ENCODE measurements around the gene GPR146. TPM values are rescaled to one million over a fixed set of nuclear protein-coding genes. Genes with fewer than 3 reads are reported as not detected.
A peak's percentile ranks its signal among the peaks of the same experiment; 100 is the strongest.
"Not testable (repeated sequence)": the region's sequence is repeated elsewhere in the genome, so short reads cannot be mapped to it uniquely, and the experiment has no call there.

The GPR146 gene, protein sequence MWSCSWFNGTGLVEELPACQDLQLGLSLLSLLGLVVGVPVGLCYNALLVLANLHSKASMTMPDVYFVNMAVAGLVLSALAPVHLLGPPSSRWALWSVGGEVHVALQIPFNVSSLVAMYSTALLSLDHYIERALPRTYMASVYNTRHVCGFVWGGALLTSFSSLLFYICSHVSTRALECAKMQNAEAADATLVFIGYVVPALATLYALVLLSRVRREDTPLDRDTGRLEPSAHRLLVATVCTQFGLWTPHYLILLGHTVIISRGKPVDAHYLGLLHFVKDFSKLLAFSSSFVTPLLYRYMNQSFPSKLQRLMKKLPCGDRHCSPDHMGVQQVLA
- 15.8 TPM for total RNA-seq

DNA sequence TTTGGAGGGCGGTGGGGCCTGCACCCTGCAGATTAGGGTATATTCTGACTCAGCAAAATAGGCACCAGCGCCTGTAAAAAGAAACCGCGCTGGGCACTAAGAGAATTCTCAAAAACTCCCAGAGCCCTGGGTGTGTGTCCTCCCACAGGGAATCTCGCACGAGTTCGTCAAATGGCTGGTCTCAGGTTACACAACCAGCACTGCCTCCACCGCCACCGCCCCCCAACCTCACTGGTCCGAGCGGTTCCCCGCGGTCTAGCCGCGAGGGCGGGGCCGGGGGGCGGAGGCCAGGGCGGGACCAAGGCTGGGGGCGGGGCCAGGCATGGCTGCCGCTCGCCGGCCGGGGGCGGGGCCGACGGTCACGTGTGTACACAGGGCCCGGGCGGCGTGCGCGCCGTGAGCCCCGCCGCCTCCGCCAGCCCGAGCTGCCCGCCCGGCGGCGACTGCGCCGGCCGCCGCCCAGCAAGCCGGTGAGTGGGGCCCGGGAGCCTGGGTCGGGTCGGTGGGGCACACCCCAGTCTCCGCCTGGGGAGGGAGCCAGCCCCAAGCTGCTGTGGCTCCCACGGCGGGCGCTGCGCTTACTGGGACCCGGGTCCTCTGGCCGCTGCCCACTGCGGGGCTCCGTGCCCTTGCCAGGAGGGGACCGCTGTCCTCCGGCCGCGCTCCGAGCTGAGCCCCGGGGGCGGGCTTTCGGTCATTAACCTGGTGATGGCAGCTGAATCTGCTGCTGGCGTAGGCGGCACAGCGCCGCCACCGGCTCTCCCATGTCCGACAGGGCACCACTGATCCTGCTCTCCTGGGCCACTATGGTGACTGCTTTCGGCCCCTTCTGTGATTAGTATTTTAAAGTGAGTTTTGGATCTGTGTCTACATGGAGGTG is at the start of gene GPR146:
GPR146 (plus strand) TSS at position 358 of the 880 bp plus-strand sequence. CDS start 12,970 bp downstream, outside the sequence.
- DNase-seq, result peak; percentile 97

DNA sequence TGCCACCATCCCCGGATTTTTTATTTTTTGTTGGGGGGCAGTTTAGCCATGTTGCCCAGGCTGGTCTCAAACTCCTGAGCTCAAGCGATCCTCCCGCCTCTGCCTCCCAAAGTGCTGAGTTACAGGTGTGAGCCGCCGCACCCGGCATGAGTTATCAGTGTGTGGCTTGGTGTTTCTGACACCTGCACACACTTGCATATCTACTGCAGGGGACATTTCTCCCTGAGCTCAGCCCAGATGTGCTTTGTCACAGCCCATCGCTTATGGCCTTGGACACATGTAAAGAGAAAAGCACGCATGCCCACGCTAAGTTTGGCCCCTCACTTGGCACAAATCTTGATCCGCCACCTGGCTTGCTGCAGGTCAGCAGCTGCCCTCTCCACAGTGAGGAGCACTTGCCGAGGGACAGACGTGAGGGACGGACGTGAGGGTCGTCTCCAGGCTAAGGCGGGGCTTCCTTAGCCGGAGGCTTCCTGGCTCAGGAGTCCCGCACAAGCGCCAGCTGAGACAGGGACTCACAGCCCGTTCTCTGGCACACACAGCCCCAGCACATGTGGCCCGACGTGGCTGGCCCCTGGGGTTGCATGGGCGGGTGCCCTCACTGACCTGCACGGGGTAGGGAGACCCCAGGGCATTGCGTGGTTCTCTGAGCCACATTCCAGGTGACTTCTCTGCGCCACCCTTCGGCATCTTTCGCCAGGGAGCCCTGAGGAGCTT is 49.6 kb upstream of the GPR146 start:
- DNase-seq, result no peak

DNA sequence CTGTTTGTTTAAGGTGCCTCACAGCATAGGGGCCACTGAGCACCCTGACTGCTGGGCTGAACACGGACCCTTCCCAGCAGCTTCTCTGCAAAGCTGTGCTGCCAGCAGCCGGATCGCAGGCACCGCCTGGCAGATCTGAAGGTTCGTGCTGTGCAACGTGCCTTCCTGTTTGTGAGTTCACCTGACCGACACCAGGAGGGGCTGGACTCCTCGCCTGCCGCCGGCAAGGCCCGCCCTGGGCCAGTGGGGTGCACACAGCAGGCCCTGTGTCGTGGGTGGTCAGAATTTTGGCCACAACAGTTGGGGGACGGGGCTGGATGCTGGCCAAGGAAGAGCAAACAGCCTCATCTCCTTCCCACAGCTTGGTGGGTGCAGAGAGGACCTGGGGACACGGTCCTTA is 48.8 kb upstream of the GPR146 start:
- no peak for DNase-seq

DNA sequence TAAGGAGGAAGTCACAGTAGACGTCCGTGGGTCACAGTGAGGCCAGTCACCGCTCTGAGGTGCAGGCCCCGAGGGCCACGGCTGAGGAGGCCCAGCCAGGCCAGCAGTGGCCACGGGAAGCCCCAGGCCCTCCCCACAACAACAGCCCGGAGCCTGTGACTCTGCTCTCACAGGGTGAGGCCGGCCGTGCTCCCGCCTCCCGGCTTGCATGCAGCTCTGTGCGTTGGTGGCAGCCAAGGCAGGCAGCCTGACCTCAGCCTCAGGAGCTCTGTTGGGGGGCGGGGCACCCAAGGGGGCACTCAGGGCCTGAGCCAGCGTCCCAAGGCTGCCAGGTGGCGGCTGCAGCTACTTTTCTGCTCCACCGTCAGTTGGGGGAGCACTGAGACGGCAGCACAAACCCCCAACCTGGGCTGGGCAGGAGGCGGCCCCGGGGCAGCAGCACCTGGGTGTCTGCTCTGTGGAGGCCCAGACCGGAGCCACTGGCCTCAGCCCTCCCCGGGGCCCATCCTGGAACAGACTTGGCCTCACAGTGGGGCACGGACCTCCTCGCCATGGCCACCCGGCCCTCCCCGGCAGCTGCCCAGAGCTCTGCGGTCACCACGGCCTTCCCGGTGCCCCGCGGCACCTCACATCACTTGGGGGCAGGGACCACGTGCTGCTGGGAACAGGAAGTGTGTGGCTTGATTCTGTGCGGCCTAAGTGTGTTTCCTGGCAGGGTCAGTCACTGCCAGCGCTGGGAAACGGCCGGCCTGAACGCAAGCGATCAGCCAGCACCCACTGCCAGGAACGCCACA is 48.1 kb upstream of the GPR146 start:
- DNase-seq, result no peak

DNA sequence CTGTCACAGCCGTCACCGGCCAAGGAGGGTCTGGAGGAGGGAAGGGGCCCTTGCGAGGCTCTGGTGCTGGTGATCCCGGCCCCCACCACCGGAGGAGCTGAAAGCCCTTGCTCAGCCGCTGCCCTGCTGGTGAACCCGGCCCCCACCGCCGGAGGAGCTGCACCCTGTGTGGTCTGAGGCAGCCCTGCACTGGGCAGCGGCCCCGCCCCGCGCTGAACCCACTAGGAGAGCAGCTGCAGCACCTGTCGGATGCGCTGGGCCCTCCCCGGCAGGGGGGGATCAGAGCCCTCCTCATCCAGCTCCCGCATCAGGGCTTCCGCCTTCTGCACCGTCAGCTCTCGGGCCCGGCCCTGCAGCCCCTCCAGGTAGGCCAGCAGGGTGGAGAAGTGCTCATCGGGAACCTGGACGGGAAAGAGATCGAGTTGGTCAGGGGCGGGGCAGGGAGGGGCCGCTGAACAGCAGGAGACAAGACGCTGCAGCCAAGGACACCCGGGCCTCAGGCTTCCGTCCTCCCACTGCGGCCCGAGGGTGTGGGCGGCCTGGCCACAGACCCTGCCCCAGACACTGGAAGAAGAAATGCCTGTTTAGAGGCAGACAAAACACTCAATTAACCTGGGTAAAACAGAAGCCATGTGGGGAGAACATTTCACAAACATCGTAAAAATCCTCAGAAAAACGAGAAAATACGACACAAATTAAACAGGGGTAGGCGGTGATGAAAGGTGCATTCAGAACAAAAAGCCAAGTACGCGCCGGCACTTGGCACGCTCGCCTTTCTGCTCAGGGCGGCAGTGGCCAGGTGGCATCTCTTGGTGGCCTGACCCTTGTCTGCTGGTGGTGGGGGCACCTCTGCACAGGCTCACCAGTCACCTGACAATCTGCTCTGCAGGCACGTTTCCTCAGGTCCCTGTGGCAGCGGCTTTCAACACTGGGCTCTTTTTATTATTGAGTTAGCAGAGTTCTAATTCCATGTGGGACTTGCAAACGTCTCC is 46.6 kb upstream of the GPR146 start:
- peak; percentile 55 for DNase-seq

DNA sequence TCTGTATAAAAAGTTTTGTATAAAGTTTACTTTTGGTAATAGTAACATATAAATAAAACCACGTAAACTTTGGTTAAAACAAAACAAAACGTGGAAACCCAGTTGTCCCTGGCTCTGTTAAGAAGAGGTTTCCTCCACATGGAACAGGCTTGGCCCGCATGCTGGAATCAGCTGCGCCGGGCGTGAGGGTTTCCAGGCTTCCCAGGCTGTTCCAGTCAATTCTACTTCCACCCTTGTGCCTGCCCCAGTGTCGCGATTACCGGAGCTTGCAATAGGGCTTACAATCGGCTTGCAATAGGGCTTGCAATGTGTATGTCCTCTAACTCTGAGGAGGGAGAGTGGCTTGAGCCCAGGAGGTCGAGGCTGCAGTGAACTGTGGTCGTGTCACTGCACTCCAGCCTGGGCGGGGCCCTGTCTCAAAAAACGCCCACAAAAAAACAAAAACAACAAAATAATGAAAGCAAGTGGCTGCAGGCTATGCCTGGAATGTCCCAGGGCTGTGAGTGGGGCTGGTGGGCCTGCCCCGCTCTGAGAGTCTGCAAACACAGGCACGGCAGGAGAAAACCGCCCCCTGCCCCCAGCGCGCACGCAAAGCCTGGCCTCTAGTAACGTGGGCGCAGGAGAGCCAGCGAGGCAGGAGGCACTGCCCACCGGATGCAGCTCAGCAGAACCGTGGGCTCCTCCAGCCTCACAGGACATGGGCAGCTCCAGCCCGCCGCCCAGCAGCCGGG is 45.0 kb upstream of the GPR146 start:
- no peak for DNase-seq

DNA sequence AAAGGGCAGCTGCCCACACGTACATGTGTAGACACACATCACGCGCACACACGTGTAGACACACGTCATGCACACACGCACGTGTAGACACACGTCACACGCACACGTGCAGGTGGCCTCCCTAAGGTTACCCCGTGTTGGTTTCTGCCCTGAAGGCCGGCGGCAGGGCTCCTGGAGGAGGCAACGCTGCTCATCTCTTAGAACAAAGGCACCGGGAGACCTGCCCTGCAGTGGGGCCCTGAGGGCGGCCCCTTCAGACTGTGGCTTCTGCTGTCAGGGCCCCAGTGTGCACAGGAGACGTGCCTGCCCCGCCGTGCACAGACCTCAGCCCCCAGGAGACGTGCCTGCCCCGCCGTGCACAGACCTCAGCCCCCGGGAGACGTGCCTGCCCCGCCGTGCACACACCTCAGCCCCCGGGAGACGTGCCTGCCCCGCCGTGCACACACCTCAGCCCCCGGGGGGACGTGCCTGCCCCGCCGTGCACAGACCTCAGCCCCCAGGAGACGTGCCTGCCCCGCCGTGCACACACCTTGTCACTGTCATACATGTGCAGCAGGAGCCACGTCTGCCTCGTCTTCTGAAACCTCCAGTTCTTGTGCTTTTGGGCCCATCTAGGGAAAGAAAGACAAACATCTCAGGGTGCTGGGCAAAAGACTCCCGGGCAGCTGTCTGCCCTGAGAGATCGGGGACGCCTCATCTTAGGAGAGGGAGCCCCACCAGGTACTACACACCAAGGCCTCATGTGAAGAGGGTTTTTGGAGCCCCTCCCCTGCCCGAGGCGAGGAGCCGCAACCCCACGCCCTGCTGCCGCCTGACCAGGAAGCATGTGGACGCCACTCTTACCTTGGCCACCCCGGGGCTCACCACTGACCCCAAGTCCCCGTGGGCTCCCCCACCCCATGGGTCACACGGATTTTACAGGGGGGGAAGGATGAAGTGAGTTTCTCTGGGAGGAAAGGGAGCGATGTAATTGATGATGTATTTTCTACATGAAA is 44.1 kb upstream of the GPR146 start:
- DNase-seq, result no peak

DNA sequence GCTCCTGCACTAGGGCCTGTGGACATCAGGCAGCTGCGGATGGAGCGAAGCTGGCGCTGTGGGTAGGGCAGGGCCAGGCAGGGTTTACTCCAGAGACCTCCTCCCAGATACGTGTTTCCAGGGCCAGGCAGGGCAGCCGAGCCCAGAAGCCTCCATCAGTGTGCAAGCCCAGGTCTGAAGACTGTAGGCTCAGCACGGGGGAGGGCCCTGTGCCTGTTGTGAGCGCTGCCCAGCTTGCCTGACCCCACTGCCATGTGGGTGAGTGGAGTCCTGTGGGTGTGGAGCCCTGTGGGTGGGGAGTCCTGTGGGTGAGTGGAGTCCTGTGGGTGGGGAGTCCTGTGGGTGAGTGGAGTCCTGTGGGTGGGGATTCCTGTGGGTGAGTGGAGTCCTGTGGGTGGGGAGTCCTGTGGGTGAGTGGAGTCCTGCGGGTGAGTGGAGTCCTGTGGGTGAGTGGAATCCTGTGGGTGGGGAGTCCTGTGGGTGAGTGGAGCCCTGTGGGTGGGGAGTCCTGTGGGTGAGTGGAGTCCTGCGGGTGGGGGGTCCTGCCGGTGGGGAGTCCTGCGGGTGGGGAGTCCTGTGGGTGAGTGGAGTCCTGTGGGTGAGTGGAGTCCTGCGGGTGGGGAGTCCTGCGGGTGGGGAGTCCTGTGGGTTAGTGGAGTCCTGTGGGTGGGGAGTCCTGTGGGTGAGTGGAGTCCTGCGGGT is 43.1 kb upstream of the GPR146 start:
- peak; percentile 28 for DNase-seq

DNA sequence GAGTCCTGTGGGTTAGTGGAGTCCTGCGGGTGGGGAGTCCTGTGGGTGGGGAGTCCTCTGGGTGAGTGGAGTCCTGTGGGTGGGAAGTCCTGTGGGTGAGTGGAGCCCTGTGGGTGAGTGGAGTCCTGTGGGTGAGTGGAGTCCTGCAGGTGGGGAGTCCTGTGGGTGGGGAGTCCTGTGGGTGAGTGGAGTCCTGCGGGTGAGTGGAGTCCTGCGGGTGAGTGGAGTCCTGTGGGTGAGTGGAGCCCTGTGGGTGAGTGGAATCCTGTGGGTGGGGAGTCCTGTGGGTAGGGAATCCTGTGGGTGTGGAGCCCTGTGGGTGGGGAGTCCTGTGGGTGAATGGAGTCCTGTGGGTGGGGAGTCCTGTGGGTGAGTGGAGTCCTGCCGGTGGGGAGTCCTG is 42.3 kb upstream of the GPR146 start:
- not testable (repeated sequence) for DNase-seq

DNA sequence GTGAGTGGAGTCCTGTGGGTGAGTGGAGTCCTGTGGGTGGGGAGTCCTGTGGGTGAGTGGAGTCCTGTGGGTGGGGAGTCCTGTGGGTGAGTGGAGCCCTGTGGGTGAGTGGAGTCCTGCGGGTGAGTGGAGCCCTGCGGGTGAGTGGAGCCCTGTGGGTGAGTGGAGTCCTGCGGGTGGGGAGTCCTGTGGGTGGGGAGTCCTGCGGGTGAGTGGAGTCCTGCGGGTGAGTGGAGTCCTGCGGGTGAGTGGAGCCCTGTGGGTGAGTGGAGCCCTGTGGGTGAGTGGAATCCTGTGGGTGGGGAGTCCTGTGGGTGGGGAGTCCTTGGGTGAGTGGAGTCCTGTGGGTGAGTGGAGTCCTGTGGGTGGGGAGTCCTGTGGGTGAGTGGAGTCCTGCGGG is 41.9 kb upstream of the GPR146 start:
- not testable (repeated sequence) for DNase-seq

DNA sequence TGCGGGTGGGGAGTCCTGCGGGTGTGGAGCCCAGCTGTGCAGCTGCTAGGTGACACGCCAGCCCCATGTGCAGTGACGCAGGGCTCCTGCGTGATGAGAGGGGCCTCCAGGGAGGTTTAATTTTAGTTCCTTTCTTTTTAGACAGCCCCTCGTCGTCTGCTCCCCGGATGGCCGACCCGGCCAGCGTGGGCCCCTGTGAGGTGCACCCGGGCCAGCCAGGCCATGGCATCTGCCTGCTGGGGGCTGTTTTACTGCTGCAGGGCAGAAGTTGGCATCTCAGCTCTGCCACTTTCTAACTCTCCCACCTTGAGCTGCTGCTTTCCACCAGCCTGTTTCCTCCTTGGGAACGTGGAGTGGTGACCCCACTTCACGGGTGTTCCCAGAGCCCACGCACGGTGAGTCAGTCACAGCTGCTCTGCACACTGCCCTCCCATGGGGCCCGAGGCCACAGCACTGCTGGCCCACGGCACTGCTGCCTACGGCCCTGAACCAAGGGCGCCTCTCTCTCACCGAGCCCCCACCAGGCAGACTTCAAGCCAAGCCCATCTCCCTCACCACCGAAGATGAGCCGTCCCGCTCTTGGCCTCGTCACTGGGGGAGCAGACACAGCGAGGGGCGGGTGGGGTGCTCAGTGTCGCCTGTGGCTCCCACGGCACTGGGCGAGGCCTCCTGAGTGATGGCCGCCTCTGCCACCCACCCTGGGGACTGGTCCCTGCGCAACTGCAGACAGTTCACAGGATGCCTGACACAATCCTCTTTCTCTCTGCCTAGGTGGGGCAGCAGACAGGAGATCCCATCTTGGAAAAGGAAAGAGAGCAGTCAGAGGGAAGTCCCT is 40.1 kb upstream of the GPR146 start:
- DNase-seq, result no peak

DNA sequence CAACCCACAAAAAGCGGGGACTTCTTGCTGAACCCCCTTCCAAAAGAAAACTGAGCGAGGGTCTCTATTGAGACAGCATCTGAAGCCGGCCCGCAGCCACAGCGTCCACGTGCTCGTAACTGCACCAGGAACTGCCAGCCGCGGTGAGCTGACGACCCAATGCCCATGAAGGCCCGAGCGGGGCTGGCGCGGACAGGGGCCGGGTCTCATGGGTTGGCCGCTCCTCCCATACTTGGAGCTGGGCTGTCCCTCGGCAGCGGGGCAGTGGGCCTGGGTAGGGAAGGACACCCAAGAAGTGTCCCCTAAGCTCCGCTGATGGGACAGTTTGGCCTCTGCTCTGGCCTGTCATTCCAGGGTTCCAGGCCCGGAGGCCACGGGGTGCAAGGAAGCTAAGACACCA is 39.0 kb upstream of the GPR146 start:
- no peak for DNase-seq

DNA sequence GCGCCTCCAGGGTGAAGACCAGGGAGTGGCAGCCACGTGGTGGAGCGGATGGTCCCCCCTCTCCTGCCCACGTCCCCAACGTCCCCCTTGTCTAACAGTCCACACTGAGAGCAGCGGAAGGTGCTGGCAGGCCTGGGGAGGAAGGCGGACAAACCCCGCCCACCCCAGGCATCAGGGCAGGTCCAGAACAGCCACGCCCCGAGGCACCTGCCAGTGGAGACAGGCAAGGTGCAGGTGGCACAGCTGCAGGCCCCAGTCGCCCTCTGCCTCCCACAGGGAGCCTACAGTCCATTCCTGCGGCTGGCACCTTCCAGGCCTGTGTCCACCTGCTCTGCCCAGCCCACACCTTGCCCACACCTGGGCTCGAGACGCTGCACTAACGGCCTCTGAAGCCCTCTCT is 36.4 kb upstream of the GPR146 start:
- no peak for DNase-seq

DNA sequence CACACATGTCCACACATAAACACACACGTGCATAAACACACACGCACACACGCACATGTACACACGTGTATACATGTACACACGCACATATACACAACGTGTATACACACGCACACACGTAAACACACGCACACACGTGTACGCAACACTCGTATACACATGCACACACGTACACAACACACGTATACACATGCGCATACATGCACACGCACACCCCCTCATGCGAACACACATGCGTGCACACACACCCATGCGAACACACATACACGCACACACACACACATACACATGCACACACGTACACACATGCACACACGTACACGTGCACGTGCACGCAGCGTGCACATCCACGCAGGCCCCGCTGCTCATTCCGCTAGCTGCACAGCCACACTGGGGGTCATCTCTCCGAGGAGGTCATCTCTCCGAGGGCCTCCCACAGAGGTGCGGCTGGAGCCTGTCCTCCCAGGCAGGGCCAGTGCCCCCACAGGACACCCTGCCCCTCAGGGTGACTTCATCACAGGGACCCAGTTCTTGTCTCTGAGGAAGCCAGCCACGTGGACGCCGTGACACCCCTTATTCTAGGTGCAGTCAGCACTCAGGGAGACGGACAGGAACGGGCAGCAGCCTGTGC is 35.5 kb upstream of the GPR146 start:
- DNase-seq, result no peak

DNA sequence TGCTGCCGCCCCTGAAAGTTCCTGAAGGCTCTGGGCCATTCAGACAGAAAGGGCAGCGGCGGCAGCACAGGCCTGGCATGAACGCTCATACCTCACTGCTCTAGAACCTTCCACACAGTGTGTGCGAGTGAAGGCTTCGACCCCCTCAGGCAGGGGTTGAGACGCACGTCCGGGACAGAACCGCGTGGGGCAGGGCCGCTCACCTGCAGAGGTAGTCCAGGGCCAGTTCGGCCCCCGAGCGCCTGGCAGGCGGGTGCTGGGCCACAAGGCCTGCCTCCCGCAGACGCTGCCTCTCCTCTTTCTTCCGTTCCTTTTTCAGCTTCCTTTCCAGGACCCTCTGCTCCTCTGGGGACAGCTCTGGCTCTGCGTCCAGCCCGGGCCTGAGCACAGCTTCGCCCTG is 34.6 kb upstream of the GPR146 start:
- DNase-seq, result no peak

DNA sequence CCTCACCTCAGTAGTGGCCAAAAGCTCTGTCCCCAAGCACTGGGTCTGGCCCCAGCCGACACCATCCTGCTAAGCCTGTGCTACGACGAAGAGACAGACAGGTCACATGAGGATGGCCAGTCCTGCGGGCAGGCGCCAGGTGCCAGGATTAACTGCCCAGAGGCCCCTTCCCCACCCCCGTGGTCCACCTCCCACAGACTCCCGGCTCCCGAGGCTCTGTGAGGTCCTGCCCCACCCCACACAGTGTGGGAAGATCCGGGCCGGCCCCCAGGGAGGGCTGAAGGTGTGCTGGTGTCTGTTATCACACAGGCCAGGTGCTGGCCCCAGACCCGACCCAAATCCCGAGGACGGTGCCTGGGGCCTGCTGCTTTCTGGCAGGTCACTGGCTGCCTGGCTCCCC is 34.1 kb upstream of the GPR146 start:
- no peak for DNase-seq

All from tongue (tissue), 2 donors.